Endothelial cell of umbilical vein (primary cell): ENCODE results near the gene MYH11.
A peak's percentile ranks its signal among the peaks of the same experiment; 100 is the strongest.

ENCODE experiments used
- EZH2 ChIP-seq: IDR thresholded peaks from 2 replicates; pipeline ENCODE4 v1.6.1; 2012; ENCODE audit warnings: borderline replicate concordance, low read depth, mild to moderate bottlenecking, moderate library complexity, low read length, inconsistent platforms; ENCODE audit not compliant: severe bottlenecking
- FOS ChIP-seq: IDR thresholded peaks from 2 replicates; pipeline ENCODE4 v1.6.1; 2011; ENCODE audit warnings: mild to moderate bottlenecking, low read length, moderate library complexity, borderline replicate concordance; ENCODE audit not compliant: insufficient read depth
- GATA2 ChIP-seq: IDR thresholded peaks from 2 replicates; pipeline ENCODE4 v1.7.0; 2011; ENCODE audit warnings: low read depth, mild to moderate bottlenecking, moderate library complexity, mixed read lengths, low read length; ENCODE audit not compliant: insufficient read length, insufficient read depth
- MYC ChIP-seq: IDR thresholded peaks from one replicate; pipeline ENCODE4 v1.6.1; 2011; ENCODE audit warnings: mild to moderate bottlenecking, low read depth, low read length
- POLR2A ChIP-seq: IDR thresholded peaks from 2 replicates; pipeline ENCODE4 v1.6.1; 2012; ENCODE audit warnings: low read depth, mild to moderate bottlenecking, control low read depth, low read length
- POLR2AphosphoS5 ChIP-seq: IDR thresholded peaks from 2 replicates; pipeline ENCODE4 v1.6.1; 2012; ENCODE audit warnings: low read depth, mild to moderate bottlenecking, control low read depth, low read length, moderate library complexity; ENCODE audit not compliant: insufficient read depth
- TF ChIP-seq, protein P1 (sequence below), 2 donors: IDR thresholded peaks; 1 replicate in 1 of 2; 2 replicates in 1 of 2; pipeline ENCODE4 v1.5.1; 2011; ENCODE audit warnings: low read length in 2 of 2, mild to moderate bottlenecking in 2 of 2, moderate library complexity in 2 of 2, control low read depth in 1 of 2, inconsistent platforms in 1 of 2, low read depth in 1 of 2; ENCODE audit not compliant: insufficient read depth in 1 of 2; ENCODE audit errors: extremely low read depth in 1 of 2
- TF ChIP-seq, protein P2 (sequence below): IDR thresholded peaks from 2 replicates; pipeline ENCODE4 v1.6.1; 2011; ENCODE audit not compliant: insufficient read depth, insufficient read length

DNA sequence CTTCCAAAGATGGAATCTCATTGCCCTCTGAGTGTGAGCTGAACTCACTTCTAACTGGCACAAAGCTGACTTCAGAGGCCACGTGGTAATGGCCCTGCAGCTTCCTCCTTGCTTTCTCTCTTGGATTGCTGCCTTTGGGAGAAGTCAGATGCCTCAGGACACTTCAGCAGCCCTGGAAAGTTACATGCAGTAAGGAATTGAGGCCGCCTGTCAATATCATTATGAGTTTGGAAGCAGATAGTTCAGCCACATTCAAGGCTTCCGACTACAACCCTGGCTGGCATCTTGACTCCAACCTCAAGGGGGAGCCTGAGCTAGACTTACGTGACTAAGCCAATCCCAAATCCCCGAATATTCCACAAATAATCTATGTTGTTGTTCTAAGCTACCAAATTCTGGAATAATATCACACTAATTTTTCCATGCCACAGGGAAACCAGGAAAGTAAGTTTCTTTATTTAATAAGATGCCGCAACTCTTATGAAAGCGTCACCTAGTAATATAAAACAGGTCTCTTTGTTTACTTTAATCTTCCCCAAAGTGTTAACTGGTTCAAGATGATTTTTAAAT lies 18.0 kb upstream of the MYH11 start:
- TF ChIP-seq, protein P1, sequence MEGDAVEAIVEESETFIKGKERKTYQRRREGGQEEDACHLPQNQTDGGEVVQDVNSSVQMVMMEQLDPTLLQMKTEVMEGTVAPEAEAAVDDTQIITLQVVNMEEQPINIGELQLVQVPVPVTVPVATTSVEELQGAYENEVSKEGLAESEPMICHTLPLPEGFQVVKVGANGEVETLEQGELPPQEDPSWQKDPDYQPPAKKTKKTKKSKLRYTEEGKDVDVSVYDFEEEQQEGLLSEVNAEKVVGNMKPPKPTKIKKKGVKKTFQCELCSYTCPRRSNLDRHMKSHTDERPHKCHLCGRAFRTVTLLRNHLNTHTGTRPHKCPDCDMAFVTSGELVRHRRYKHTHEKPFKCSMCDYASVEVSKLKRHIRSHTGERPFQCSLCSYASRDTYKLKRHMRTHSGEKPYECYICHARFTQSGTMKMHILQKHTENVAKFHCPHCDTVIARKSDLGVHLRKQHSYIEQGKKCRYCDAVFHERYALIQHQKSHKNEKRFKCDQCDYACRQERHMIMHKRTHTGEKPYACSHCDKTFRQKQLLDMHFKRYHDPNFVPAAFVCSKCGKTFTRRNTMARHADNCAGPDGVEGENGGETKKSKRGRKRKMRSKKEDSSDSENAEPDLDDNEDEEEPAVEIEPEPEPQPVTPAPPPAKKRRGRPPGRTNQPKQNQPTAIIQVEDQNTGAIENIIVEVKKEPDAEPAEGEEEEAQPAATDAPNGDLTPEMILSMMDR (IDR thresholded peaks at IDR 0.05; ENCODE audit: extremely low read depth in 1 of 2, insufficient read depth in 1 of 2, low read depth in 1 of 2, low read length in 2 of 2) = peak; percentile 83 to 87
- no peak for TF ChIP-seq POLR2A
- no peak for TF ChIP-seq EZH2
- TF ChIP-seq, protein P2, sequence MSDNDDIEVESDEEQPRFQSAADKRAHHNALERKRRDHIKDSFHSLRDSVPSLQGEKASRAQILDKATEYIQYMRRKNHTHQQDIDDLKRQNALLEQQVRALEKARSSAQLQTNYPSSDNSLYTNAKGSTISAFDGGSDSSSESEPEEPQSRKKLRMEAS = peak; percentile 52
- no peak for TF ChIP-seq POLR2AphosphoS5
- no peak for TF ChIP-seq MYC
- TF ChIP-seq GATA2 = no peak
- no peak for TF ChIP-seq FOS
